ENCODE results near the gene SEL1L3. TPM values are rescaled to one million over a fixed set of nuclear protein-coding genes. Genes with fewer than 3 reads are reported as not detected.

The SEL1L3 gene
- total and polyA plus RNA-seq, 7 donors: 3.5 to 65.6 (median 8.1) TPM

- no peak for DNase-seq
- Histone ChIP-seq H3K4me1 (no peaks in the 10 kb centered on the region), H3K4me3 (no peak overlapping the region), H3K27ac (no peak overlapping the region), H3K36me3 (no peaks in the 10 kb centered on the region), H3K27me3 (no peaks in the 10 kb centered on the region), H3K9me3 (no peaks in the 10 kb centered on the region)
- TF ChIP-seq CTCF (IDR thresholded peaks at IDR 0.05) (no peak), EP300 (IDR thresholded peaks at IDR 0.05) (no peak), POLR2A (IDR thresholded peaks at IDR 0.05) (no peak), POLR2AphosphoS5 (IDR thresholded peaks at IDR 0.05) (no peak)
- 91 to 94% methylated on average over 9 of the region's 9 CpGs for WGBS, 2 donors
- intact Hi-C loops (cut with DNase I): no loop called here
These were observed 134.9 kb downstream of the SEL1L3 start for GRCh38 chr4:25727711-25728493.

- Histone ChIP-seq H3K36me3 (no peaks in the 10 kb centered on the region), H3K4me1 (no peaks in the 10 kb centered on the region), H3K27me3 (no peaks in the 10 kb centered on the region), H3K4me3 (no peak overlapping the region), H3K9me3 (no peaks in the 10 kb centered on the region), H3K27ac (no peak overlapping the region)
- intact Hi-C loops (cut with DNase I): no loop called here
- WGBS, 2 donors: 64 to 81% methylated on average over 7 of the region's 7 CpGs
- TF ChIP-seq EP300 (IDR thresholded peaks at IDR 0.05) (no peak), POLR2AphosphoS5 (IDR thresholded peaks at IDR 0.05) (no peak), POLR2A (IDR thresholded peaks at IDR 0.05) (no peak), CTCF (IDR thresholded peaks at IDR 0.05) (no peak)
- no peak for DNase-seq
These were observed 136.9 kb downstream of the SEL1L3 start for GRCh38 chr4:25725870-25726269.

- Histone ChIP-seq H3K27ac (no peak overlapping the region), H3K9me3 (no peaks in the 10 kb centered on the region), H3K4me1 (no peaks in the 10 kb centered on the region), H3K36me3 (no peaks in the 10 kb centered on the region), H3K4me3 (no peak overlapping the region), H3K27me3 (no peaks in the 10 kb centered on the region)
- DNase-seq: no peak
- TF ChIP-seq POLR2A (IDR thresholded peaks at IDR 0.05) (no peak), CTCF (IDR thresholded peaks at IDR 0.05) (no peak)
- WGBS, 2 donors: 77 to 84% methylated on average over 1 of the region's 1 CpG
- intact Hi-C loops (cut with DNase I): no loop called here
These were observed 139.4 kb downstream of the SEL1L3 start for GRCh38 chr4:25723409-25723808.

GRCh38 chr4:25722964-25723363, 139.8 kb downstream of the SEL1L3 start:
- 79 to 82% methylated on average over 3 of the region's 3 CpGs for WGBS, 2 donors
- no peaks in the 10 kb centered on the region for H3K4me1 ChIP-seq

More at GRCh38 chr4:25722964-25723363, 139.8 kb downstream of the SEL1L3 start:
- H3K27ac ChIP-seq: no peak overlapping the region
- no peak overlapping the region for H3K4me3 ChIP-seq
- intact Hi-C loops (cut with DNase I): no loop called here
- no peak for DNase-seq
- H3K36me3 ChIP-seq: no peaks in the 10 kb centered on the region
- no peaks in the 10 kb centered on the region for H3K9me3 ChIP-seq
- no peaks in the 10 kb centered on the region for H3K27me3 ChIP-seq
- TF ChIP-seq EP300 (IDR thresholded peaks at IDR 0.05) (no peak), POLR2A (IDR thresholded peaks at IDR 0.05) (no peak), CTCF (IDR thresholded peaks at IDR 0.05) (no peak), POLR2AphosphoS5 (IDR thresholded peaks at IDR 0.05) (no peak)

Data from sigmoid colon (tissue), 7 donors.